Activated T-helper 1 cell treated with anti-CD3 and anti-CD28 coated beads, Interleukin-12 subunit alpha, Interleukin-12 subunit beta, Interleukin-2, Interleukin-4 antibody, amounts not matched to agents 30 ng/mL and 10 ng/mL and 1 ng/mL, durations not matched to agents 14 hours and 24 hours and 36 hours (primary cell): Measurements from ENCODE around the gene THBS2. TPM values are rescaled to one million over a fixed set of nuclear protein-coding genes. Genes with fewer than 3 reads are reported as not detected.

Experiments used
- DNase-seq: peaks from one replicate; pipeline ENCODE4 v3.0.0; 2021; ENCODE audit warnings: low spot score
- H3K27ac Mint-ChIP-seq: one replicate; pipeline ENCODE4 v1.8.0; 2021; ENCODE audit warnings: mild to moderate bottlenecking, mixed read lengths
- H3K27me3 Mint-ChIP-seq: one replicate; pipeline ENCODE4 v1.8.0; 2022; ENCODE audit warnings: mild to moderate bottlenecking, moderate library complexity, mixed read lengths; ENCODE audit not compliant: insufficient read depth
- H3K36me3 Mint-ChIP-seq: one replicate; pipeline ENCODE4 v1.8.0; 2021; ENCODE audit warnings: low read depth, mixed read lengths
- H3K4me1 Mint-ChIP-seq: one replicate; pipeline ENCODE4 v1.8.0; 2021; ENCODE audit warnings: low read depth, mixed read lengths
- H3K4me3 Mint-ChIP-seq: one replicate; pipeline ENCODE4 v1.8.0; 2021; ENCODE audit warnings: mild to moderate bottlenecking, moderate library complexity, mixed read lengths
- H3K9me3 Mint-ChIP-seq: one replicate; pipeline ENCODE4 v1.8.0; 2021; ENCODE audit warnings: mixed read lengths
- intact Hi-C: fragments of 100-400 bp; cut with micrococcal nuclease; formaldehyde crosslinking; loops from one replicate; pipeline ENCODE4 v1.15.1; 2024
- total RNA-seq: library from RNA; stranded (reverse); gene quantifications from 2 replicates; pipeline ENCODE4 v1.2.3, GENCODE V29; 2022

Gene THBS2
- total RNA-seq, 1 donor from 2014 or later: not detected

- no peak overlapping the region for H3K27ac Mint-ChIP-seq
- DNase-seq: no peak
- no peaks in the 10 kb centered on the region for H3K4me1 Mint-ChIP-seq
- H3K27me3 Mint-ChIP-seq: no peaks in the 10 kb centered on the region
- no peaks in the 10 kb centered on the region for H3K36me3 Mint-ChIP-seq
- no peak overlapping the region for H3K4me3 Mint-ChIP-seq
- intact Hi-C loops: no loop called here
- no peaks in the 10 kb centered on the region for H3K9me3 Mint-ChIP-seq
Observed at GRCh38 chr6:169240591-169241390, 12.9 kb downstream of the THBS2 start.

- Mint-ChIP-seq H3K4me3 (no peak overlapping the region), H3K27ac (no peak overlapping the region), H3K27me3 (no peaks in the 10 kb centered on the region), H3K9me3 (no peaks in the 10 kb centered on the region), H3K36me3 (no peaks in the 10 kb centered on the region), H3K4me1 (no peaks in the 10 kb centered on the region)
- no peak for DNase-seq
- intact Hi-C loops: no loop called here
Observed at GRCh38 chr6:169240125-169240524, 13.5 kb downstream of the THBS2 start.

GRCh38 chr6:169239181-169239580, 14.5 kb downstream of the THBS2 start:
- H3K27me3 Mint-ChIP-seq: no peaks in the 10 kb centered on the region
- no peak for DNase-seq
- intact Hi-C loops: no loop called here
- peaks cover 3% of the 10 kb centered on the region for H3K9me3 Mint-ChIP-seq
- no peak overlapping the region for H3K4me3 Mint-ChIP-seq
- no peak overlapping the region for H3K27ac Mint-ChIP-seq
- no peaks in the 10 kb centered on the region for H3K4me1 Mint-ChIP-seq
- no peaks in the 10 kb centered on the region for H3K36me3 Mint-ChIP-seq

- intact Hi-C loops: no loop called here
- no peaks in the 10 kb centered on the region for H3K36me3 Mint-ChIP-seq
- no peak overlapping the region for H3K27ac Mint-ChIP-seq
- no peaks in the 10 kb centered on the region for H3K4me1 Mint-ChIP-seq
- no peaks in the 10 kb centered on the region for H3K27me3 Mint-ChIP-seq
- H3K9me3 Mint-ChIP-seq: peaks cover 7% of the 10 kb centered on the region
- H3K4me3 Mint-ChIP-seq: no peak overlapping the region
- DNase-seq: no peak
Observed at GRCh38 chr6:169238766-169239165, 14.9 kb downstream of the THBS2 start.

- Mint-ChIP-seq H3K27ac (no peak overlapping the region), H3K4me3 (no peak overlapping the region), H3K27me3 (no peaks in the 10 kb centered on the region), H3K36me3 (no peaks in the 10 kb centered on the region), H3K4me1 (no peaks in the 10 kb centered on the region), H3K9me3 (peaks cover 16% of the 10 kb centered on the region)
- intact Hi-C loops: no loop called here
- no peak for DNase-seq
Observed at GRCh38 chr6:169237496-169238134, 16.0 kb downstream of the THBS2 start.

GRCh38 chr6:169236988-169237387, 16.7 kb downstream of the THBS2 start:
- Mint-ChIP-seq H3K4me1 (no peaks in the 10 kb centered on the region), H3K27me3 (no peaks in the 10 kb centered on the region), H3K9me3 (peaks cover 16% of the 10 kb centered on the region), H3K4me3 (no peak overlapping the region), H3K27ac (no peak overlapping the region), H3K36me3 (no peaks in the 10 kb centered on the region)
- DNase-seq: no peak
- intact Hi-C loops: no loop called here

GRCh38 chr6:169236545-169236944, 17.1 kb downstream of the THBS2 start:
- Mint-ChIP-seq H3K27ac (no peak overlapping the region), H3K4me3 (no peak overlapping the region), H3K36me3 (no peaks in the 10 kb centered on the region), H3K4me1 (no peaks in the 10 kb centered on the region), H3K9me3 (peaks cover 16% of the 10 kb centered on the region), H3K27me3 (no peaks in the 10 kb centered on the region)
- intact Hi-C loops: no loop called here
- no peak for DNase-seq

- Mint-ChIP-seq H3K36me3 (no peaks in the 10 kb centered on the region), H3K4me1 (no peaks in the 10 kb centered on the region), H3K9me3 (peaks cover 16% of the 10 kb centered on the region), H3K4me3 (no peak overlapping the region), H3K27me3 (no peaks in the 10 kb centered on the region), H3K27ac (peak overlapping the region; percentile 37)
- intact Hi-C loops: no loop called here
- DNase-seq: no peak
Observed at GRCh38 chr6:169235286-169235685, 18.4 kb downstream of the THBS2 start.

- H3K4me1 Mint-ChIP-seq: no peaks in the 10 kb centered on the region
- H3K4me3 Mint-ChIP-seq: no peak overlapping the region
- H3K9me3 Mint-ChIP-seq: peaks cover 16% of the 10 kb centered on the region
- intact Hi-C loops: no loop called here
- H3K27me3 Mint-ChIP-seq: no peaks in the 10 kb centered on the region
- H3K27ac Mint-ChIP-seq: no peak overlapping the region
- DNase-seq: no peak
- H3K36me3 Mint-ChIP-seq: no peaks in the 10 kb centered on the region
Observed at GRCh38 chr6:169234634-169235033, 19.0 kb downstream of the THBS2 start.

GRCh38 chr6:169233832-169234231, 19.8 kb downstream of the THBS2 start:
- peaks cover 16% of the 10 kb centered on the region for H3K9me3 Mint-ChIP-seq
- DNase-seq: no peak
- intact Hi-C loops: no loop called here
- no peak overlapping the region for H3K4me3 Mint-ChIP-seq
- no peaks in the 10 kb centered on the region for H3K27me3 Mint-ChIP-seq
- H3K36me3 Mint-ChIP-seq: no peaks in the 10 kb centered on the region
- no peaks in the 10 kb centered on the region for H3K4me1 Mint-ChIP-seq
- H3K27ac Mint-ChIP-seq: no peak overlapping the region

GRCh38 chr6:169233181-169233580, 20.5 kb downstream of the THBS2 start:
- Mint-ChIP-seq H3K27ac (no peak overlapping the region), H3K4me1 (no peaks in the 10 kb centered on the region), H3K27me3 (no peaks in the 10 kb centered on the region), H3K36me3 (no peaks in the 10 kb centered on the region), H3K4me3 (no peak overlapping the region), H3K9me3 (peaks cover 16% of the 10 kb centered on the region)
- intact Hi-C loops: no loop called here
- DNase-seq: no peak

- Mint-ChIP-seq H3K27me3 (no peaks in the 10 kb centered on the region), H3K36me3 (no peaks in the 10 kb centered on the region), H3K27ac (no peak overlapping the region), H3K9me3 (peaks cover 16% of the 10 kb centered on the region), H3K4me1 (no peaks in the 10 kb centered on the region), H3K4me3 (no peak overlapping the region)
- no peak for DNase-seq
- intact Hi-C loops: no loop called here
Observed at GRCh38 chr6:169232507-169232931, 21.1 kb downstream of the THBS2 start.

GRCh38 chr6:169231790-169232506, 21.7 kb downstream of the THBS2 start:
- H3K4me1 Mint-ChIP-seq: no peaks in the 10 kb centered on the region
- H3K27ac Mint-ChIP-seq: no peak overlapping the region
- H3K36me3 Mint-ChIP-seq: no peaks in the 10 kb centered on the region
- intact Hi-C loops: no loop called here
- no peak overlapping the region for H3K4me3 Mint-ChIP-seq
- H3K9me3 Mint-ChIP-seq: peaks cover 16% of the 10 kb centered on the region
- H3K27me3 Mint-ChIP-seq: no peaks in the 10 kb centered on the region
- DNase-seq: no peak
